Measurements from ENCODE around the gene NKPD1.
A peak's percentile ranks its signal among the peaks of the same experiment; 100 is the strongest.

The NKPD1 gene

GRCh38 chr19:45140144-45140503, 20.7 kb downstream of the NKPD1 start:
- no peak for DNase-seq (ENCODE audit: low spot score)
- FAIRE-seq, result no peak

- FAIRE-seq, result no peak
- DNase-seq (ENCODE audit: low spot score), result no peak
These were observed 21.3 kb downstream of the NKPD1 start for GRCh38 chr19:45139286-45140143.

GRCh38 chr19:45138303-45138751, 22.5 kb downstream of the NKPD1 start:
- FAIRE-seq (no peak), DNase-seq (ENCODE audit: low spot score) (no peak)

GRCh38 chr19:45137179-45137761, 23.5 kb downstream of the NKPD1 start:
- FAIRE-seq (no peak), DNase-seq (ENCODE audit: low spot score) (no peak)

GRCh38 chr19:45136507-45137178, 24.1 kb downstream of the NKPD1 start:
- FAIRE-seq (no peak), DNase-seq (ENCODE audit: low spot score) (no peak)

- DNase-seq (ENCODE audit: low spot score), result no peak
These were observed 25.5 kb downstream of the NKPD1 start for GRCh38 chr19:45135176-45135885.

GRCh38 chr19:45133661-45134060, 27.1 kb downstream of the NKPD1 start:
- DNase-seq (ENCODE audit: low spot score), result no peak
- no peak for FAIRE-seq

More at GRCh38 chr19:45135176-45135885, 25.5 kb downstream of the NKPD1 start:
- no peak for FAIRE-seq

GRCh38 chr19:45130888-45131615, 29.7 kb downstream of the NKPD1 start:
- DNase-seq (ENCODE audit: low spot score), result peak; percentile 34

GRCh38 chr19:45130236-45130635, 30.5 kb downstream of the NKPD1 start:
- DNase-seq (ENCODE audit: low spot score), result no peak
- no peak for FAIRE-seq

More at GRCh38 chr19:45130888-45131615, 29.7 kb downstream of the NKPD1 start:
- no peak for FAIRE-seq

- FAIRE-seq (no peak), DNase-seq (ENCODE audit: low spot score) (no peak)
These were observed 32.0 kb downstream of the NKPD1 start for GRCh38 chr19:45128806-45129205.

- DNase-seq (ENCODE audit: low spot score) (no peak), FAIRE-seq (no peak)
These were observed 32.6 kb downstream of the NKPD1 start for GRCh38 chr19:45128146-45128545.

- no peak for FAIRE-seq
- no peak for DNase-seq (ENCODE audit: low spot score)
These were observed 34.1 kb downstream of the NKPD1 start for GRCh38 chr19:45126654-45127053.

- DNase-seq (ENCODE audit: low spot score), result peak; percentile 57
- FAIRE-seq, result peak; percentile 59
These were observed 34.7 kb downstream of the NKPD1 start for GRCh38 chr19:45125975-45126493.

- no peak for FAIRE-seq
These were observed 35.4 kb downstream of the NKPD1 start for GRCh38 chr19:45125360-45125759.

GRCh38 chr19:45124021-45124420, 36.8 kb downstream of the NKPD1 start:
- FAIRE-seq (no peak), DNase-seq (ENCODE audit: low spot score) (no peak)

More at GRCh38 chr19:45125360-45125759, 35.4 kb downstream of the NKPD1 start:
- no peak for DNase-seq (ENCODE audit: low spot score)

- no peak for DNase-seq (ENCODE audit: low spot score)
- FAIRE-seq, result no peak
These were observed 37.3 kb downstream of the NKPD1 start for GRCh38 chr19:45123440-45123850.

GRCh38 chr19:45122832-45123231, 38.0 kb downstream of the NKPD1 start:
- no peak for DNase-seq (ENCODE audit: low spot score)
- no peak for FAIRE-seq

GRCh38 chr19:45121827-45122345, 38.9 kb downstream of the NKPD1 start:
- FAIRE-seq (no peak), DNase-seq (ENCODE audit: low spot score) (no peak)

- no peak for FAIRE-seq
- no peak for DNase-seq (ENCODE audit: low spot score)
These were observed 41.2 kb downstream of the NKPD1 start for GRCh38 chr19:45119582-45119981.
